Common myeloid progenitor, CD34-positive (primary cell): ENCODE measurements around the gene GATA5.

Experiments used
- CTCF ChIA-PET: fragments of 350-600 bp; sonication (Branson Sonifier 250); formaldehyde crosslinking; loops from one replicate; lab custom pipeline; 2021; ENCODE audit warnings: antibody characterized with exemption; lab: Charles Lee
- POLR2A ChIA-PET: fragments of 350-600 bp; sonication (Branson Sonifier 250); formaldehyde crosslinking; loops from one replicate; lab custom pipeline; 2021; ENCODE audit warnings: antibody characterized with exemption; lab: Charles Lee
- DNase-seq, 3 donors: peaks; one replicate each; pipeline versions ENCODE4 v3.0.0 to v3.0.0-alpha.2; 2013
- H3K27ac ChIP-seq, 2 experiments: 1 replicate in 1 of 2; 2 replicates in 1 of 2; pipeline ENCODE4 v1.7.0; 2013; ENCODE audit warnings: inconsistent platforms in 2 of 2, low read length in 2 of 2, mild to moderate bottlenecking in 2 of 2, low read depth in 1 of 2, moderate library complexity in 1 of 2; ENCODE audit not compliant: severe bottlenecking in 2 of 2, insufficient read depth in 1 of 2, poor library complexity in 1 of 2
- H3K27me3 ChIP-seq, 5 experiments: replicated peaks in 2 of 5; 1 replicate in 3 of 5; 2 replicates in 2 of 5; pipeline versions ENCODE4 v1.6.1 to v1.7.0; 2013; ENCODE audit warnings: low read length in 4 of 5, mild to moderate bottlenecking in 2 of 5, moderate library complexity in 2 of 5, inconsistent platforms in 1 of 5; ENCODE audit not compliant: insufficient read depth in 5 of 5, control insufficient read depth in 4 of 5
- H3K36me3 ChIP-seq, 4 experiments: 1 replicate in 2 of 4; 2 replicates in 2 of 4; pipeline versions ENCODE4 v1.6.1 to v1.7.0; 2013; ENCODE audit warnings: low read length in 3 of 4, control low read depth in 1 of 4, mild to moderate bottlenecking in 1 of 4; ENCODE audit not compliant: control insufficient read depth in 4 of 4, insufficient read depth in 4 of 4
- H3K4me1 ChIP-seq, 4 experiments: 1 replicate in 3 of 4; 2 replicates in 1 of 4; pipeline versions ENCODE4 v1.6.1 to v1.7.1; 2013; ENCODE audit warnings: low read length in 3 of 4, mild to moderate bottlenecking in 3 of 4, control low read depth in 1 of 4, inconsistent platforms in 1 of 4, moderate library complexity in 1 of 4; ENCODE audit not compliant: control insufficient read depth in 4 of 4, insufficient read depth in 4 of 4; ENCODE audit errors: control extremely low read depth in 1 of 4
- H3K4me3 ChIP-seq, 7 experiments: 1 replicate in 4 of 7; 2 replicates in 3 of 7; pipeline versions ENCODE4 v1.5.1 to v1.7.0; 2013; ENCODE audit warnings: mild to moderate bottlenecking in 7 of 7, low read length in 6 of 7, moderate library complexity in 6 of 7, inconsistent platforms in 2 of 7, low read depth in 2 of 7, control low read depth in 1 of 7; ENCODE audit not compliant: insufficient read depth in 4 of 7, control insufficient read depth in 1 of 7; ENCODE audit errors: extremely low read depth in 1 of 7
- H3K9me3 ChIP-seq, 5 experiments: 1 replicate in 4 of 5; 2 replicates in 1 of 5; pipeline versions ENCODE4 v1.6.1 to v1.7.1; 2013; ENCODE audit warnings: low read length in 4 of 5, mild to moderate bottlenecking in 2 of 5, inconsistent platforms in 1 of 5, low read depth in 1 of 5, moderate library complexity in 1 of 5; ENCODE audit not compliant: control insufficient read depth in 4 of 5, insufficient read depth in 2 of 5; ENCODE audit errors: control extremely low read depth in 1 of 5
- WGBS: methylation state at CpG from one replicate; pipeline ENCODE4 v1.1.5; 2013; ENCODE audit not compliant: insufficient coverage; 5-methylcytosine and 5-hydroxymethylcytosine counted together

The GATA5 gene

DNA sequence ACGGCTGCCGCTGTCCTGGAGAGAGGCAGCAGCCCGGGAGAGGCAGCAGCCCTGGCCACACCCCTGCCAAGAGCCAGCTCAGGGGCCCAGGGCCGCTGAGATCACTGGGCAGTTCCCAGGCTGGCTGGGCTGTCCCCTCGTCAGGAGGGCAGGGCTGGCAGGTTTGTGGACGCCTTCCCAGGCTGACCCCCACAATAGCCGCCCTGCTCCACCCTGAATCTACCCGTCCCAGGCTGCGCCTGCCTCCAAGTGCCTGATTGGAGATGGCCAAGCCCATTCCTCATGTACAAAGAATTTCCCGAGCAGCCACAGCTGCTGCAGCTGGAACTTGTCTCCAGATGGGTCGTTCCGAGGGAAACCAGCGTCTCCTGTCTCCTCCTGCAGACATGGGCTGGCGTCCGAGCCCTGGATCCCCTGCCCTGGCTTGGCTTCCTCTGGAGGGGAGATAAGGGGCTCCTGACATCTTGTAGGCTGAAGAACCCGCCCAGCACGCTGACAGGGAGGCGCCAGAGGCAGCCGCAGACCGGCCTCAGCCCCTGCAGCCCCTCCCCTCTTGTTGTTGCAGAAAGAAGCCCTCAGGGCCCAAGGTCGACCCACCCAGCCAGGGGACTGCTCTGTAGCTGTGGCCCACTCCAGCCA, 9.4 kb upstream of the GATA5 start:
- DNase-seq: peak in 1 of 3 donors; percentile 49

DNA sequence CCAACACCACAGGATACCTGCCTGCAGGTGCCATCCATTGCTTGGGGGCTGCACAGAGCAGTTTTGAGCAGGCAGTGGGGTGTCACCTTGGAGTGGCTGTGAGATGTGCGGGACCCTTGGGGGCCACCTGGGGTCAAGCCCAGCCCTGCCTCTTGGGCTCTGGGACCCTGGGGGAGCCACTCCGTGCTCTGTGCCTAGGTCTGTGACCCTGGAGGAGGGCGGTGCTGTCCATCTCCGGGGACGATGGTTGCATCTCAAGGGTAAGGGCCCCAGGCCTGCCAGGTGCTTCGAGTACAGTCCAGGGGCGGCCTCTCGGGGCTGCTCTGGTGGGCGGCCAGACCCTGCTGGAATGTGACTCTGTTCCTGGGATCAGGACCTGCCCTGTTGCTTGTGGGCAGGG, 8.7 kb upstream of the GATA5 start:
- H3K27me3 ChIP-seq: peaks cover 0 to 94% (median 39%) of the 10 kb centered on the region in 5 experiments
- POLR2A ChIA-PET: no interaction called here
- no peaks in the 10 kb centered on the region for H3K36me3 ChIP-seq
- H3K27ac ChIP-seq: peak overlapping the region in 1 of 2 experiments; percentile 43
- no peak overlapping the region for H3K4me3 ChIP-seq
- no peak for DNase-seq
- no peaks in the 10 kb centered on the region for H3K9me3 ChIP-seq
- 93% methylated on average over 8 of the region's 9 CpGs for WGBS
- CTCF ChIA-PET: interaction anchor here (1.6 kb wide), 1 partner anchor 14 kb away, joined by 3 read pairs; no protein-coding TSS in a partner anchor
- peaks cover 0 to 49% (median 27%) of the 10 kb centered on the region in 4 experiments for H3K4me1 ChIP-seq

More for the DNA sequence above, 9.4 kb upstream of the GATA5 start:
- 18% methylated on average over 18 of the region's 21 CpGs for WGBS
- POLR2A ChIA-PET: no interaction called here
- peaks cover 0 to 97% (median 39%) of the 10 kb centered on the region in 5 experiments for H3K27me3 ChIP-seq
- no peaks in the 10 kb centered on the region for H3K36me3 ChIP-seq
- no peaks in the 10 kb centered on the region for H3K9me3 ChIP-seq
- peaks cover 0 to 45% (median 26%) of the 10 kb centered on the region in 4 experiments for H3K4me1 ChIP-seq
- no peak overlapping the region for H3K4me3 ChIP-seq
- peak overlapping the region in 1 of 2 experiments; percentile 43 for H3K27ac ChIP-seq
- CTCF ChIA-PET: no interaction called here

DNA sequence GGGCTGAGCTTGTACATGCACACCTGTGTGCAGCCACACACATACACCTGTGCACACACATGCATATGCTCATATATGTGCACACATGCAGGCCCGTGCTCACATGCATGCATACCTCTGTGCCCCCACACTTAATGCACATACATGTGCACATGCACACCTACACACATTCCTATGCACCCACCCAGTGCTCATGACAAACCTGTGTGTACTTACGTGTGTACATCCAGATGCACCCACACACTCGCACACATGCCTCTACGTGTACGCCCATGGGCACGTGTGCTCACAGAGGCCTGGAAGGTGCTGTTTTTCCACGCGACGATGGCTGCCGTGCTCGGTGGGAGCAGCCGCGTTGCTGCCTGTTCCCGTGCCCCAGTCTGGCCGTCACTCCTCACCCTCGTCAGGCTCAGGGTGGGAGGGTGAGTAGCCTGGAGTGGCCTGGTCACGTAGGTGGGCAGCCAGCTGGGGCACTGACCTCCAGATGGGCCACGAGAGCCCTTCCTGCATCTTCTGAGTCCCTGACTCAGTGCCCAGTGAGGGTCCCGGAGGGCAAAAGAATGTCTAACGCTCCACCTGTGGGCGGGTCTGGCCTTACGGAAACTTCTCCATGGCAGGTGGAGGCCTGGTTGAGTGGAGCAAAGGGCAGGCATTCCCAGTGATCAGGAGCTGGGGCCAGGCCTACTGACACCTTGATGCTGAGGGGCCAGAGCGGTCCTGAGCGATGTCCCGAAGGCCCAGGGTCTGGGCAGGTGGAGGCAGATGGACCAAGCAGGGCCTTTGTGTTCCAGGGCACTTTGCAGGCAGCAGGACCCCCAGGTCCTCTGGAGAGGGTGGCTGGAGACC, 8.0 kb upstream of the GATA5 start:
- H3K27me3 ChIP-seq: peaks cover 0 to 97% (median 45%) of the 10 kb centered on the region in 5 experiments
- no peak overlapping the region for H3K4me3 ChIP-seq
- H3K36me3 ChIP-seq: no peaks in the 10 kb centered on the region
- ChIA-PET POLR2A (no interaction called here), CTCF (interaction anchor here (1.6 kb wide), 1 partner anchor 13 kb away, joined by 3 read pairs; no protein-coding TSS in a partner anchor)
- DNase-seq: no peak
- peaks cover 0 to 49% (median 30%) of the 10 kb centered on the region in 4 experiments for H3K4me1 ChIP-seq
- no peaks in the 10 kb centered on the region for H3K9me3 ChIP-seq
- H3K27ac ChIP-seq: no peak overlapping the region
- WGBS: 91% methylated on average over 25 of the region's 25 CpGs

DNA sequence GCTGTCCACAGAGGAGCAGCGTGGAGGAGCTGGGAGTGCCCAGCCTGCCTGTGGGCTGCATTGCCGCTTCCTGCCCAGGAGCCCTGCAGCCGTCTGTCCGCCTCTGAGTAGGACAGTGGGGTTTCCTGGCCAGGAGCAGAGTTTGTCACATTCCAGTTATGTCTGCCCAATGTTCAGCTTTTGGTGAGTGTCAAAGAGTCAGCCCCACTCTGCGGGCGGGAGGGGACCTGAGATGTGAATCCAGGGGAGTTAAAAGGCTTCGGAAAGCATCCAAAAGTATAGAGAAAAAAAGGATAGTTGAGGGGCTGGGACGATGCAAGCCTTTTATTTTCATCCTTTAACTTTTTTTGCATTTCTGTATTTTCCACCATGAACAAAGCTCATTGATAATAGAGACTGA, 7.2 kb upstream of the GATA5 start:
- no peaks in the 10 kb centered on the region for H3K36me3 ChIP-seq
- peaks cover 0 to 97% (median 43%) of the 10 kb centered on the region in 5 experiments for H3K27me3 ChIP-seq
- no peaks in the 10 kb centered on the region for H3K9me3 ChIP-seq
- ChIA-PET POLR2A (no interaction called here), CTCF (interaction anchor here (1.6 to 1.7 kb wide), 2 partner anchors 12 to 134 kb away, joined by 3 to 8 read pairs; no protein-coding TSS in a partner anchor)
- peak overlapping the region in 4 of 7 experiments; percentile 16 to 32 (median 26) for H3K4me3 ChIP-seq
- DNase-seq: no peak
- H3K4me1 ChIP-seq: peaks cover 0 to 47% (median 32%) of the 10 kb centered on the region in 4 experiments
- H3K27ac ChIP-seq: no peak overlapping the region
- WGBS: 8% methylated on average over 6 of the region's 8 CpGs

DNA sequence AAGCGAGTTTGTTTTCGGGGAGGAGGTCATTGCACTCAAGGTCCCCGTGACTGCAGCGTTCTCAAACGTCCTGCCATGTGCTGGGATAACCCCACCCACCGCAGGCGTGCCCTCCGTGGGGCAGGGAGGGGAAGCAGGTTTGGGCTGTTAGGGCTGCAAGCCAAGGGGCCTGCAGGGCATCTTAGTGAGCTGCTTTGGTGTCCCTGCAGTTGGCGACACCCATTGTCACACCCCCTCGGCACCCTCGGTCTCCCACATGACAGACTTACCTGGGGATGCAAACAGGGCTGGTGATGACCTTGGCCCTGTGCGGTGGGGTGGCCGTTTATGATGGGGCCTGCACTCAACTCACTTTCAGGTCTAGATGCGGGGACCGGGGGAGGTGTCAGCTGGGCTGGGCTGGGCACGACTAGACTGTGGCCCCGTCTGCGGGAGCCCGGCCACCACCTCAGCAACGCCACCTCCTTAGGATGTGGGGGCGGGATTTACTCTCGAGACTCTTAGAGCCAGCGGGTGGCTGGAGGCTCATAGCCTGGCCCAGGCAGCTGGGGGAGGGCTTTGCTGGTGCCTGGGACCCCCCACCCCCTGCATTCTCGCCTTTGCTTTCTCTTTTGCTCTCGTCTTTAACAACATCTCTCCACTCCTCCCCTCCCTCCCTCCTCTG, 6.5 kb upstream of the GATA5 start:
- no peaks in the 10 kb centered on the region for H3K9me3 ChIP-seq
- peaks cover 0 to 40% (median 31%) of the 10 kb centered on the region in 4 experiments for H3K4me1 ChIP-seq
- peak overlapping the region in 4 of 7 experiments; percentile 4 to 26 (median 20) for H3K4me3 ChIP-seq
- H3K27ac ChIP-seq: no peak overlapping the region
- peaks cover 0 to 97% (median 44%) of the 10 kb centered on the region in 5 experiments for H3K27me3 ChIP-seq
- ChIA-PET CTCF (interaction anchor here (1.0 to 2.5 kb wide), 4 partner anchors 13 to 135 kb away, joined by 3 to 8 read pairs (median 6); no protein-coding TSS in a partner anchor), POLR2A (no interaction called here)
- 4% methylated on average over 15 of the region's 25 CpGs for WGBS
- DNase-seq: peak in 1 of 3 donors; percentile 42
- no peaks in the 10 kb centered on the region for H3K36me3 ChIP-seq

DNA sequence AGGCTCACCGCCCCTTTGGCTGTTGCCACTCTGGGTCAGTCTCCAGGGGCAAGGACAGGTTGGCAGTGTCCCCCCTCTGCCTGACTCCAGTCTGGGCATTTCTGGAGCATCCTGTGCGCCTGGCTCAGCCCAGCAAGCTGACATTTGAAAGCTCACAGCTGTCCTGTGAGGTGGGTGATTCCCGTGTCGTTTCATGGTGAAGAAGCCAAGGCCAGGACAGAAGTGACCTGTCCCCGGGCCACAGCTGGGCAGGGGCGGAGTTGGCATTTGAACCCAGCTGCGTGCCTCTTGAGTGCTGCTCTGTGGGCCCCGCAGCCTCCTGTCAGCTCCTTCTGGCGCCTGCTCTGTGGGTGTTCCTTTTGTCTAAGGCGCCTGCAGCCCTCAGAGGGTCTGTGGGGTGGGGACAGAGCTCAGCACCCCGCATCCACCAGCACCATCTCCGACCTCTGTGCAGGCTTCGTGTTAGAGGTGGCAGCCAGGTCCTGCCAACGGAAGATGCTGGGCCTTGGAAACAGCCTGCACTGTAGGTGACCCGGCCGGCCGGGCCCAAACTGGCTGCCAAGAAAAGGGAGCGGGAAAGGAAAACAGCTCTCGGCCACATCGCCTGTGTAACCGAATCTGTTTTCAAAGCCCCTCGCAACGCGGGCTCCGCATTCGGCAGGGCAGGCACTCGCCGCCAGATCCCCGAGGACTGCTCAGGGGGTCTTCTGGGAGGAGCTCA, 5.8 kb upstream of the GATA5 start:
- ChIA-PET POLR2A (no interaction called here), CTCF (interaction anchor here (0.8 to 2.5 kb wide), 5 partner anchors 13 to 136 kb away, joined by 3 to 8 read pairs (median 4); no protein-coding TSS in a partner anchor)
- WGBS: 32% methylated on average over 25 of the region's 29 CpGs

More for the DNA sequence above, 5.8 kb upstream of the GATA5 start:
- no peaks in the 10 kb centered on the region for H3K9me3 ChIP-seq
- H3K36me3 ChIP-seq: no peaks in the 10 kb centered on the region
- DNase-seq: no peak
- peak overlapping the region in 2 of 7 experiments; percentile 4 to 26 for H3K4me3 ChIP-seq
- H3K4me1 ChIP-seq: peaks cover 0 to 39% (median 29%) of the 10 kb centered on the region in 4 experiments
- H3K27me3 ChIP-seq: peaks cover 0 to 94% (median 43%) of the 10 kb centered on the region in 5 experiments
- H3K27ac ChIP-seq: no peak overlapping the region
